Thoracic aorta (tissue), 2 donors: ENCODE results near the gene MYL9. TPM values are rescaled to one million over a fixed set of nuclear protein-coding genes. Genes with fewer than 3 reads are reported as not detected.

Experiments
- ATAC-seq: fragments of 150-250 bp; one replicate; pipeline ENCODE4 v1.8.0; 2017; ENCODE audit warnings: low read depth; ENCODE audit not compliant: insufficient number of reproducible peaks, low FRiP score
- DNase-seq: peaks from one replicate; pipeline ENCODE4 v3.0.0-alpha.2; 2020; ENCODE audit warnings: low spot score
- H3K27ac ChIP-seq, 2 donors: fragments of 200-600 bp; sonication (generic); 1 replicate in 1 of 2; 2 replicates in 1 of 2; pipeline ENCODE4 v1.5.1; 2016; ENCODE audit warnings: mild to moderate bottlenecking in 2 of 2, moderate library complexity in 2 of 2
- H3K27me3 ChIP-seq: fragments of 200-600 bp; sonication (generic); replicated peaks from 2 replicates; pipeline ENCODE4 v1.6.0; 2016; ENCODE audit warnings: mild to moderate bottlenecking; ENCODE audit not compliant: insufficient read depth
- H3K36me3 ChIP-seq: fragments of 200-600 bp; sonication (generic); one replicate; pipeline ENCODE4 v1.5.1; 2016
- H3K4me1 ChIP-seq, 2 donors: fragments of 200-600 bp; sonication (generic); 1 replicate in 1 of 2; 2 replicates in 1 of 2; pipeline versions ENCODE4 v1.5.1 to v1.6.0; 2016; ENCODE audit warnings: low read depth in 2 of 2, mild to moderate bottlenecking in 1 of 2; ENCODE audit not compliant: control insufficient read depth in 1 of 2
- H3K4me3 ChIP-seq: fragments of 200-600 bp; sonication (generic); 2 replicates; pipeline ENCODE4 v1.5.1; 2016; ENCODE audit warnings: mild to moderate bottlenecking
- H3K9me3 ChIP-seq: fragments of 200-600 bp; sonication (generic); 2 replicates; pipeline ENCODE4 v1.5.1; 2016
- total RNA-seq, 2 donors: library from RNA; depleted of rRNA; stranded (reverse); fragments of >200 nt; gene quantifications; one replicate each; pipeline versions ENCODE4 v1.1.0 to v1.2.3, GENCODE V29; 2016
- TF ChIP-seq, protein P1 (sequence below): fragments of 200-600 bp; sonication (generic); IDR thresholded peaks from one replicate; pipeline ENCODE4 v1.5.1; 2019; ENCODE audit warnings: antibody characterized with exemption

The MYL9 gene
- total RNA-seq, 2 donors from 2014 or later, result 531 to 1,491 TPM

- TF ChIP-seq, protein P1, sequence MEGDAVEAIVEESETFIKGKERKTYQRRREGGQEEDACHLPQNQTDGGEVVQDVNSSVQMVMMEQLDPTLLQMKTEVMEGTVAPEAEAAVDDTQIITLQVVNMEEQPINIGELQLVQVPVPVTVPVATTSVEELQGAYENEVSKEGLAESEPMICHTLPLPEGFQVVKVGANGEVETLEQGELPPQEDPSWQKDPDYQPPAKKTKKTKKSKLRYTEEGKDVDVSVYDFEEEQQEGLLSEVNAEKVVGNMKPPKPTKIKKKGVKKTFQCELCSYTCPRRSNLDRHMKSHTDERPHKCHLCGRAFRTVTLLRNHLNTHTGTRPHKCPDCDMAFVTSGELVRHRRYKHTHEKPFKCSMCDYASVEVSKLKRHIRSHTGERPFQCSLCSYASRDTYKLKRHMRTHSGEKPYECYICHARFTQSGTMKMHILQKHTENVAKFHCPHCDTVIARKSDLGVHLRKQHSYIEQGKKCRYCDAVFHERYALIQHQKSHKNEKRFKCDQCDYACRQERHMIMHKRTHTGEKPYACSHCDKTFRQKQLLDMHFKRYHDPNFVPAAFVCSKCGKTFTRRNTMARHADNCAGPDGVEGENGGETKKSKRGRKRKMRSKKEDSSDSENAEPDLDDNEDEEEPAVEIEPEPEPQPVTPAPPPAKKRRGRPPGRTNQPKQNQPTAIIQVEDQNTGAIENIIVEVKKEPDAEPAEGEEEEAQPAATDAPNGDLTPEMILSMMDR, result no peak
- Histone ChIP-seq H3K9me3 (no peaks in the 10 kb centered on the region), H3K27me3 (no peaks in the 10 kb centered on the region), H3K4me3 (no peak overlapping the region), H3K36me3 (peaks cover 16% of the 10 kb centered on the region), H3K4me1 (no peaks in the 10 kb centered on the region), H3K27ac (no peak overlapping the region)
- no peak for DNase-seq
- no peak for ATAC-seq
Measured at GRCh38 chr20:36582322-36582721, 41.0 kb downstream of the MYL9 start.

DNA sequence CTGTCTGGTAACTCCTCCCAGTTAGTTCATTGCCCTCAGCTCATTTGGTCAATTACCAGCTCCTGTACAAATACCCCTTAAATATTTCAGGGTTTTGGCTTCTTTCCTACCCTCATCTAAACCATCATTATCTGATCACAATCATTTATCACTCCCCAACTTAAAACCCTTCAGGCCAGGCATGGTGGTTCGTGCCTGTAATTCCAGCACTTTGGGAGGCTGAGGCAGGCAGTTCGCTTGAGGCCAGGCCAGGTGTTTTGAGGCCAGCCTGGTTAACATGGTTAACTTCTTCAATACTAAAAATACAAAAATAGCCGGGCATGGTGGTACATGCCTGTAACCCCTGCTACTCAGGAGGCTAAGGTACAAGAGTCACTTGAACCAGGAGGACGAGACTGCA is 41.5 kb downstream of the MYL9 start:
- peaks cover 16% of the 10 kb centered on the region for H3K36me3 ChIP-seq
- no peaks in the 10 kb centered on the region for H3K9me3 ChIP-seq
- DNase-seq (no peak), ATAC-seq (no peak)
- H3K27me3 ChIP-seq, result no peaks in the 10 kb centered on the region
- no peak overlapping the region for H3K27ac ChIP-seq
- H3K4me1 ChIP-seq, result no peaks in the 10 kb centered on the region
- H3K4me3 ChIP-seq, result no peak overlapping the region
- TF ChIP-seq, protein P1, result no peak

DNA sequence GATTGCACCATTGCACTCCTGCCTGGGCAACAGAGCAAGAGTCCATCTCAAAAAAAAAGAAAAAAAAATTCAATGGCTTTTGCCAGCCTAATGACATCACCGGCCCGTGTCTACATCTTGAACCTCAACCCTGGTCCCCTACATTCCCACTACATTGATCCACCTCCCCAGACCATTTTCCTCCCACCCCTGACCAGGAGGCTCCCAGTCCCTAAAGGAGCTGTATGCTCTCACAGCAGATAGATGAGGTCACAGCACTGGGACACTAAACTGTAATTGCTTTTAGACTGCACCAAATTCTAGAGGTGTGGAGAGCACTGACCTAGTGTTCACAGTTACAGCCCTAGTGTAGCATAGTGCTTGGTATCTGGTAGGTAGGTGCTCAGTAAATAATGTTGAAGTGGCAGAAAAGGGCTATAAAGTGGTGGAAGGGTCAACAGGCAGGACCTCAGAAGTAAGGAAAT is 42.7 kb downstream of the MYL9 start:
- H3K4me1 ChIP-seq, result no peaks in the 10 kb centered on the region
- no peaks in the 10 kb centered on the region for H3K9me3 ChIP-seq
- H3K36me3 ChIP-seq, result peaks cover 14% of the 10 kb centered on the region
- H3K27me3 ChIP-seq, result no peaks in the 10 kb centered on the region
- no peak overlapping the region for H3K4me3 ChIP-seq
- ATAC-seq, result no peak
- DNase-seq, result no peak
- no peak overlapping the region for H3K27ac ChIP-seq
- TF ChIP-seq, protein P1, result no peak

- Histone ChIP-seq H3K27ac (no peak overlapping the region), H3K36me3 (peaks cover 6% of the 10 kb centered on the region)
- TF ChIP-seq, protein P1, result no peak
Measured at GRCh38 chr20:36585410-36586125, 44.2 kb downstream of the MYL9 start.

DNA sequence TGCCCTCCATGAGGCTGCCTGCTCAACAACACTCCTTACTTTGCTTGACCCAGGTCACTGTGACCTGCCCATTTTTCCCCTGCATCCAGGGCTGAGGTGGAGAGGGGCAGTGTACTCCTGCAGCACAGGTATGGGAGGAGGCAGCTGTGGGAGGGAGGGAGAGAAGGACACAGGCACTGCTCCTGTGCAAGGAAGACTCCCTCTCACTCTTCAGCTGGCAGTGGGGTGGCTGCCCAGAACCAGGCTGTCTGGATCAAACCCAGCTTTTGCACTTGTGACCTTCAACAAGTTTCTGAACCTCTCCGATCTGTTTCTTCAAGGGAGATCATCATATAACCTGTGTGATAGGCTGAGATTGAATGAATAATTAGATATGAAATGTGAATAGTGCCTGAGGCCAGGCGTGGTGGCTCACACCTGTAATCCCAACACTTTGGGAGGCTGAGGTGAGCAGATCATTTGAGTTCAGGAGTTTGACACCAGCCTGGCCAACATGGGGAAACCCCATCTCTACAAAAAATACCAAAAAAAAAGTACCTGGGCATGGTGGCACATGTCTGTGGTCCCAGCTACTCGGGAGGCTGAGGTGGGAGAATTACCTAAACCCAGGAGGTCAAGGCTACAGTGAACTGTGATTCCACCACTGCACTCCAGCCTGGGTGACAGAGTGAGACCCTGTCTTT is 46.2 kb downstream of the MYL9 start:
- Histone ChIP-seq H3K4me1 (no peaks in the 10 kb centered on the region), H3K9me3 (no peaks in the 10 kb centered on the region), H3K27me3 (no peaks in the 10 kb centered on the region), H3K4me3 (no peak overlapping the region), H3K27ac (no peak overlapping the region), H3K36me3 (peaks cover 3% of the 10 kb centered on the region)
- no peak for DNase-seq
- TF ChIP-seq, protein P1, result no peak
- no peak for ATAC-seq

More at GRCh38 chr20:36585410-36586125, 44.2 kb downstream of the MYL9 start:
- H3K9me3 ChIP-seq, result no peaks in the 10 kb centered on the region
- no peaks in the 10 kb centered on the region for H3K4me1 ChIP-seq
- no peak for ATAC-seq
- H3K27me3 ChIP-seq, result no peaks in the 10 kb centered on the region
- DNase-seq, result no peak
- no peak overlapping the region for H3K4me3 ChIP-seq
